T-helper 1 cell (primary cell): ENCODE results near the gene PANK4.
"Not testable (repeated sequence)": the region's sequence is repeated elsewhere in the genome, so short reads cannot be mapped to it uniquely, and the experiment has no call there.

Source experiments
- DNase-seq, 5 donors: peaks; one replicate each; pipeline ENCODE4 v3.0.0-alpha.2; 2012 to 2020

PANK4 gene

DNA sequence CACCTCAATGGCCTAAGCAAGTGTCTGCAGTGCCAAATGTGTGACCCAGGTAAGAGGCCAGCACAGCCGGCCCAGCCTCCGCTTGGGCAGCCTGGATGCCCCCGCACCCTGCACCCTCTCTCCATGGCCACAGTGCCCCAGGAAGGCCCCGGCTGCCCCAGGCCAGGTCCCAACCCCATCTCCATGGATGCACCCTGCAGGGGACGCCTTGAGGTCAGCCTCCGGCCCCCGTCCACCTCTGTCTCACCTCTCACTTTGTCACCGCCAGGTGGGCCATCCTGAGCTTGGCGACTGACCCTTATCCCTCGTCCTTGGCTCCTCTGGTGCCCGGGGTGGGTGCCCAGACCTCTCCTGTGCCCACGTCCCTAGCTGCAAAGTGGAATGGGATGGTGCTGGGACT lies 32.0 kb upstream of the PANK4 start:
- no peak for DNase-seq

DNA sequence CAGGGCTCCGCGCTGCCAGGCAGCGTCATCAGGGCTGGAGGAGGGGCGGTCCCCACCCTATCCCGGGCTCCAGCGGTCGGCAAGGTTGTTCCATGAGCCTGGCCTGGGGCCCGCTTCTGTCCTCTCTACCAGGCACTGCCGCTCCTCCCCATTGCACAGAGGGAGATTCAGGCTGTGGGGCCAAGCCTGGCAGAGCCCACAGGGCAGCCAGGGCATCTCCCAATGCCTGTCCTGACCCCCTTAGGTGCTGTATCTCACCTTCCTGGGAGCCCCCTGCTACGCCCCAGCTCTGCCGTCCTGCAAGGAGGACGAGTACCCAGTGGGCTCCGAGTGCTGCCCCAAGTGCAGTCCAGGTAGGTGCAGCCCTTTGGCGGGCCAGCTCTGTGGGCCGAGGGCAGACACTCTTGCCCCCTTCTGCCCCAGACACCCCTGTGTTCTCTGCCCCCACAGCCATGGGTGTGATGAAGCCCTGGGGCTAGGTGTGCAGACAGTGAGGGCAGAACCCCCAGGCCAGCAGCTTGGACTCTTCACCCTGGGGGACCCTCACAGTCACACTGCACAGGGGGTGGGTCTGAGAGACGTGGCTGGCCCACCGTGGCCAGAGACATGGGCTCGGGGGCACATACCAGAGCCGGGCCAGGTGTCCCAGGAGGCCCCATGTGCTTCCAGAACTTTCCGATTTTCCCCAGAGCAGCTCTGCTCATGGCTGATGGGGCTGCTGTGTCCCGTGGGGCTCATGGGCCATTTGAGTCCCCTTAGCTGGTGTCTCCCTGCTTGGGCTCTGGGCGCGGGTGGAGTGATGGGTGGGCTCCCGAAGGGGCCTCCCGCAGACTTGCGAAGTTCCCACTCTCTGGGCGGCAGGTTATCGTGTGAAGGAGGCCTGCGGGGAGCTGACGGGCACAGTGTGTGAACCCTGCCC lies 31.3 kb upstream of the PANK4 start:
- DNase-seq: no peak

DNA sequence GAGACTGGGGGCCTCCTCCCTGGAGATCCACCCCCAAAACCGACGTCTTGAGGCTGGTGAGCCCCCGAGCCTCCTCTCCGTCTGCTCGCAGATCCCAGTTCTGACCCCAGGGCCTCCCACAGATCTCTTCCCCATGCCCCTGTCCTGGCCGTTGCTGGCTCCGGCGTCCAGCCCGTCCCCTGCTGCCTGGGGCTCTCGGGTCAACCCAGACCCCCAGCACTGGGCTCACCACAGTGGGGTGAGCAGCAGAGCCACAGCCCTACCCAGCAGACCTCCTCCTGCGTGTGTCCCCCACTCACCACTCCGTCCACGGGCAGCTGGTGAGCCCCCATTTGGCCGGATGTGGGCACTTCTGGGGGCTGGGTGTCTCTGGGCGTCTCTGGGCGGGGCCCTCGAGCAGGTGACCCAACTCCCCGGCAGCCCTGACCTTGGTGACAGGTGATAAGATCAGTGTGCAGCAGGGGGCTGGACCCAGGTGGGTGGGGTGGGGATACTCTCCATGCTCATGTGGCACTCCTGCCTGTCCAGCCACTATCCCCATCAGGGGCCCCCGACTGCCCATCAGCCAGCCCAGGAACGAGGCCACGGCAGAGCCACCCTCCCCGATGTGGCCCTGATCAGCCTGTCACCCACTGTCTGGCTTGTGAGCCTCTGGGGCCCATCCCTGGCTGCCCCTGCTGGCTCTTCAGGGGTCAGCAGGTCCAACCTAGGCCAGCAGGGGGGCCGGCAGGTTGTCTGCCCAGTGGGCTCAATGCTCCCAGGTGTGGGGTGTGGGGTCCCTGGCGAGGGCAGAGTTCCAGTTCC lies 30.5 kb upstream of the PANK4 start:
- DNase-seq: peak in 1 of 5 donors; percentile 65

DNA sequence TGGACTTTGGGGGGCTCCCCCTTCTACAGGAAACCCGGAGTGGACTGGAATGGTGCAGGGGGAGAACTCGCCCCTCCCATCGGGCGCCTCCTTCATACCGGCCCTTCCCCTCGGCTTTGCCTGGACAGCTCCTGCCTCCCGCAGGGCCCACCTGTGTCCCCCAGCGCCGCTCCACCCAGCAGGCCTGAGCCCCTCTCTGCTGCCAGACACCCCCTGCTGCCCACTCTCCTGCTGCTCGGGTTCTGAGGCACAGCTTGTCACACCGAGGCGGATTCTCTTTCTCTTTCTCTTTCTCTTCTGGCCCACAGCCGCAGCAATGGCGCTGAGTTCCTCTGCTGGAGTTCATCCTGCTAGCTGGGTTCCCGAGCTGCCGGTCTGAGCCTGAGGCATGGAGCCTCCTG lies 29.9 kb upstream of the PANK4 start, which contains the start of gene TNFRSF14:
Gene TNFRSF14, plus strand, starts transcription at position 95 of the 401 bp plus-strand sequence. Its CDS starts 294 bp downstream, at position 389.
- DNase-seq: peak; percentile 54 to 84 (median 64)

- peak; percentile 61 to 85 (median 68) for DNase-seq
These were observed 29.4 kb upstream of the PANK4 start for GRCh38 chr1:2555634-2556276.

GRCh38 chr1:2554621-2555387 lies 28.4 kb upstream of the PANK4 start:
- peak in 4 of 5 donors; percentile 32 to 51 (median 36) for DNase-seq

GRCh38 chr1:2553871-2554620 lies 27.6 kb upstream of the PANK4 start:
- DNase-seq: no peak

DNA sequence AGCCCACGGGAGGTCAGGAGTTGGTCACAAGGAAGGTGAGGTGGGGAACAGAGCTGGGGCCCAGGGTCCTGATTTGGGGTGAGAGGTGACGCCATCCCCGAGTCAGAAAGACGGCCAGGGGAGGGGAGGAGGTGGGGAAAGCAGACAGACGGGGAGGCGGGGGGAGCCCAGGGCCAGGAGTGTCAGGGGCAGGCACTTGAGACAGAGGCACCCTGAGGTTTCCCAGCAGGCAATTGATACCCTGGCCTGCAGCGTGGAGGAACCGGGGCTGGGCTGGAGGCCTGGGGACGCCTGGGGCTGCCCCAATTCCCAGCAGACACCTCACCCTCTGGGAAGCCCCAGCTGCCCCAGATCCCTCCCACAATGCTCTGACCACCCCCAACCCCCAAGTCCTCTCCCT lies 26.7 kb upstream of the PANK4 start:
- not testable (repeated sequence) for DNase-seq

- no peak for DNase-seq
These were observed 25.8 kb upstream of the PANK4 start for GRCh38 chr1:2552189-2552588.

DNA sequence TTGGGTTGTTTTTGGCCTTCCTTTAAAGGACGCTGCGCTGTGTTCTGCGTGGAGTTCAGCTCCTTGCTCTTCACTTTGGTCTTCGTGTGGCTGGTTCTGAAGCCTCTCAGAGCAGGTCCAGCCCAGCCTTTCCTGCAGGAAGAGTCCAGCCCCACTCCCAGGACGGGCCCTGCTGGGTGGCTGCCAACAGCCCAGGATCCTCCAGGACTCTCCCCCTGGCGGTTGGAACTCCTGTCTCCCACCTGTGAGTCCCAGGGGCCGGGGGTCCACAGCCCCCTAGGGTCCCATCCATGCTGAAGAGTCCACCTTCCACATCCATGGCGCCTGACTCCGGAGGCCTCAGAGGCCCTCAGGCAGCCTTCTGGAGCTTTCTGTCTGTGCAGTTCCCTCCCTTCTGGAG lies 25.1 kb upstream of the PANK4 start:
- not testable (repeated sequence) for DNase-seq

GRCh38 chr1:2550309-2550861 lies 24.0 kb upstream of the PANK4 start:
- DNase-seq: not testable (repeated sequence)

- not testable (repeated sequence) for DNase-seq
These were observed 23.1 kb upstream of the PANK4 start for GRCh38 chr1:2549367-2550029.

DNA sequence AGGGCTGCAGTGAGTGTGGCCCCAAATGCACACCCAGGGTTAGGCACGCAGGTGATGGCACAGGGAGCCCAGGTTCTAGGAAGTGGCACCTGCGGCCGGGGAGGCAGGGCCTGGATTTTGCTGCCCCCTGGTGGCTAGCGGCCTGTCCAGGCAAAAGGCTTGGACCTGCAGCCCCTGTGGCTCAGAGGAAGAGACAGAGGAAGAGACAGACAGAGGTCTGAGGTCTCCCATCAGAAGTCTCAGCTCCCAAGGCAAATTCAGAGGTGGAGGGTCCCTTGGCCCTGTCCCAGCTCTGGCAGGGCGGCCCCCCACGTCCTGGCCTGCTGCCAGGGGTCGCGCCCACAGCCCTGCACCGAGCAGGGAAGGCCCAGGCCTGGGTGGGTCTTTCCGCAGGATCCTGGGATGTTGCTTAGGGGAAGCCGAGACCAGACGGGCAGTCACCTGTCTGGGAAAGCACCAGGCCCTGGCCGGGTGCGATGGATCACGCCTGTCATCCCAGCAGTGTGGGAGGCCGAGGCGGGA lies 21.7 kb upstream of the PANK4 start:
- peak; percentile 62 to 88 (median 73) for DNase-seq

DNA sequence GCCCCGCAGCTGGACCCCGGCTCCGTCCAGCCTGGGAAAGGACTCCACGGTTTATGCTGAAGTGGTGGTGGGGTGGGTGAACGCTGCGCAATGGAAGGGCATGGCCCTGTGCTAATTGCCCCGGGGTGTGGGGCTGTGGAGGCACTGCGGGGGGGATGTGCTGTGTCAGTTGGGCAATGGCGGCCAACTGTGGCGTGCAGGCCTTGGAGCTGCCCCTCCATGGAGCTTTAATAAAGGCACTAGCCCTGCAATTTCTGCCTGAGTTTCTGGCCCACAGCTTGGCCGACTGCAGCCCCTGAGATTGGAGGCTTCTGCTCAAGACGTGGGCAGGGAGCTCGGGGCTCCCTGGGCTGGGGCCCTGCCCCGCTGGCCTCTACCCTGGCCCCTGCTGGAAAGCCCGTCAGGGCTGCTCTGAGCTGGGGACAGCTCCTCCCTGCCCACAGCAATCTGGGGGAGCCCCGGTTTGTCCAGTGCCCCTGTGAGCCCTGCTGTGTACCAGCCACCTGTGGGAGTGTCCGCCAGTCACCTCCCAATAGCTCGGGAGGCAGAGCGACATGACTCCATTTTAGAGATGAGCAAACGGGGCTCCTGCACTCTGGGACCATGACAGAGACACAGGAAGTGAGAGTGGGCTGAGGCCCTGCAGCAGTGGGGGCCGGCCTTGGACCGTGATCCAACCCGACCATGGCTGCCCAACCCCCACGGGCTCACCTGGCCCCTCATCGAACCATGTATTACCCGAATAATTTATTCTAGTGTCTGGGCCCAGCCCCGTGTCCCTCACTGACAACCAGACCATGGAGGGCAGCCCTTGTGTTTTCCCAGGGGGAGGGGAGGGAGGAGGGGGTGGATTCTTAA lies 21.0 kb upstream of the PANK4 start:
- peak in 3 of 5 donors; percentile 32 to 70 (median 40) for DNase-seq

DNA sequence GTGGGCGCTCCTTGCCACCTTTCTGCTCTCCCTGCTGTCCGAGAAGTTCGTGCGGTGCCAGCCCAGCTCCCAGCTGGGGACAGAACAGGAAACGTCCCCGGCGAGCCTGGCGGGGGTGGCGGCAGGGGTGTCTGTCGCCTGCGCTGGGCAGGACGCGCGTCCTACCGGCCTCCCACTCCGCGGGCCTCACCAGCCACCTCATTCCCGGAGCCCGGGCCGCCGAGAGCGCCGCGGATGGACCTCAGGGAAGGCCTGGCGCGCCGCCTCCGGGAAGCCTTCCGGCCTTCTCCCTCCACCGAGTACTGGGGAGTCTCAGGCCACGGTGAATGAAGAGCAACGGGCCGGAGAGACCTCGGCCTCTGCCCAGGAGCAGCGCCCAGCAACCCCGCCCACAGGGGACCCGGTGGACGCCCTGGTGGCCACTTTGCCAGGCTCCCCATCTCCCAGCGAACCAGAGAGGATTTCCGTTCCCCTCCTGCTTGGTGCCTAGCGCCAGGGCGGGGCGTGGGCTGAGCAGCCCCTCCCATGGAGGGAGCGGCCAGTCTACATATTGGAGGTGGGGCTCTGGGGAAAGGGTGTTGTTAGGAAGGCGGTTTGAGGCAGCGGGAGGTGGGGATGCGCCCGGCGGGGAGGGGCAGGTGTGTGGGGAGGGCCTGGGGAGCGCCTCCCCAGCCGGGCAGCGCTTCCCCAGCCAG lies 20.3 kb upstream of the PANK4 start:
- DNase-seq: peak; percentile 71 to 95 (median 83)

- DNase-seq: peak; percentile 86 to 93 (median 87)
These were observed 19.5 kb upstream of the PANK4 start for GRCh38 chr1:2545754-2546514.

DNA sequence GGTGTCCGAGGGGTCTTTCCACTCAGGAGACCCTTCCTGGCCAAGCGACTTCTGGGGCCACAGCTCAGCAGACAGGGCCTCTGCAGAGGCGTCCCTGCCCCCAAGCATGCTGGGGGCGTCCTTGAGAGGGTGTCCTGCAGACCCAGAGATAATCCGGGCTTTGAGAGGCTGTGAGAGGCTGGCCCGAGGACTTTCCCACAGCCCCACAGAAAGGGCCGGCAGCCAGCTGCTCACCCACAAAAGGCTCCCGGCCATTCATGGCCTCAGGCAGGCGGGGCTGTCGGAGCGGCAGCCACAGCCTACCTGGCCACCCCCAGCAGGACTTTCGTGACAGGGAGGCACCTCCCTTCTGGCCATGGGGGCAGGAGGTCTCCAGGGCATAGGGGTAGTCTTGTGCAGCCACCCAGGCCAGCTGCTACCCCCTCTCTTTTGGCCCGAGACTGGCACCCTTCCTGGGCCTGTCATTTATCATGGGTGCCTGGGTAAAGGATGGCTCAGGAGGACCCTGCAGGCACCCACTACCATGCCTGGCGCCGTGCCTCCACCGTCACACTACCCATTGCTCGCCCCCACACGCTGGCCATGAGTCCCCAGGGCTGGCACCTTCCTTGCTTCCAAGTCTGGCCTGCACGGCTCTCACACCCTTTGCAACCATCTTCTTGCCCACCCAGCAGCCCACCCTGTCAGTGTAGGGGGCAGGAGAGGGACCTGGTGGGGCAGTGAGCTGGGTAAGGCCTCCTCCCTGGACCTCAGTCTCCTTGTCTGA lies 18.7 kb upstream of the PANK4 start:
- no peak for DNase-seq
